OCI-LY7 (cell line): Measurements from ENCODE around the gene HRCT1. TPM values are rescaled to one million over a fixed set of nuclear protein-coding genes. Genes with fewer than 3 reads are reported as not detected.

Experiments used
- BruUV-seq: library from RNA; stranded (reverse); fragments of 400-500 nt; replicated peaks from 2 replicates; lab custom pipeline; 2021; lab: Mats Ljungman, UMichigan
- CTCF ChIA-PET: fragments of 300-600 bp; sonication (Branson Sonifier 250); formaldehyde crosslinking; loops from one replicate; lab custom pipeline; 2022; ENCODE audit warnings: antibody characterized with exemption; ENCODE audit not compliant: unreplicated experiment; lab: Charles Lee
- POLR2A ChIA-PET: fragments of 300-600 bp; sonication (Branson Sonifier 250); formaldehyde crosslinking; loops from one replicate; lab custom pipeline; 2022; ENCODE audit warnings: antibody characterized with exemption; lab: Charles Lee
- DNase-seq: peaks from one replicate; pipeline ENCODE4 v3.0.0-alpha.2; 2015; ENCODE audit warnings: low spot score
- H2AFZ ChIP-seq: fragments of 200-600 bp; sonication (generic), shearing (Covaris generic); 2 replicates; pipeline ENCODE4 v1.6.1; 2014; ENCODE audit warnings: mild to moderate bottlenecking, antibody characterized with exemption, low read length, moderate library complexity
- H3K27ac ChIP-seq: fragments of 200-600 bp; sonication (generic); 2 replicates; pipeline ENCODE4 v1.5.1; 2014; ENCODE audit warnings: mixed run types, low read depth, mild to moderate bottlenecking, moderate library complexity, low read length, inconsistent platforms; ENCODE audit not compliant: poor library complexity, severe bottlenecking
- H3K36me3 ChIP-seq: fragments of 200-600 bp; sonication (generic); 2 replicates; pipeline ENCODE4 v1.6.1; 2014; ENCODE audit warnings: mild to moderate bottlenecking, antibody characterized with exemption, low read length, moderate library complexity, mixed read lengths; ENCODE audit not compliant: insufficient read depth
- H3K4me1 ChIP-seq: fragments of 200-600 bp; sonication (generic); 2 replicates; pipeline ENCODE4 v1.5.1; 2014; ENCODE audit warnings: mild to moderate bottlenecking, low read length; ENCODE audit not compliant: insufficient read depth, poor library complexity, severe bottlenecking
- H3K4me2 ChIP-seq: fragments of 200-600 bp; sonication (generic); 2 replicates; pipeline ENCODE4 v1.6.1; 2014; ENCODE audit warnings: mild to moderate bottlenecking, low read length
- H3K4me3 ChIP-seq: fragments of 200-600 bp; sonication (generic); 2 replicates; pipeline ENCODE4 v1.5.1; 2014; ENCODE audit warnings: mild to moderate bottlenecking, low read depth, low read length; ENCODE audit not compliant: poor library complexity, severe bottlenecking
- H3K79me2 ChIP-seq: fragments of 200-600 bp; sonication (generic); 2 replicates; pipeline ENCODE4 v1.6.1; 2016; ENCODE audit warnings: low read depth, mild to moderate bottlenecking, low read length, moderate library complexity, mixed read lengths; ENCODE audit not compliant: insufficient read depth
- H3K9me2 ChIP-seq: fragments of 200-600 bp; sonication (generic); 2 replicates; pipeline ENCODE4 v1.6.1; 2016; ENCODE audit warnings: mild to moderate bottlenecking, low read length, mixed read lengths; ENCODE audit not compliant: insufficient read depth
- H3K9me3 ChIP-seq: fragments of 200-600 bp; sonication (generic); 2 replicates; pipeline ENCODE4 v1.6.1; 2014; ENCODE audit warnings: mild to moderate bottlenecking, mixed run types, low read length, mixed read lengths
- H4K20me1 ChIP-seq: fragments of 200-600 bp; sonication (generic); 2 replicates; pipeline ENCODE4 v1.6.1; 2014; ENCODE audit warnings: mild to moderate bottlenecking, antibody characterized with exemption, low read length, moderate library complexity, mixed read lengths; ENCODE audit not compliant: insufficient read depth
- EZH2phosphoT487 ChIP-seq: fragments of 200-600 bp; sonication (generic); IDR thresholded peaks from 2 replicates; pipeline ENCODE4 v1.6.1; 2018; ENCODE audit warnings: low read depth, borderline replicate concordance, mild to moderate bottlenecking, mixed run types, antibody characterized with exemption, low read length, moderate library complexity, mixed read lengths
- intact Hi-C: fragments of 100-400 bp; cut with micrococcal nuclease; formaldehyde crosslinking; loops from one replicate; pipeline ENCODE4 v1.10.0; 2022; ENCODE audit not compliant: unreplicated experiment
- total RNA-seq, 2 experiments: library from RNA; depleted of rRNA in 1 of 2; stranded (reverse); fragments of >200 nt in 1 of 2; shearing (Covaris generic) in 1 of 2; gene quantifications; 2 replicates each; pipeline ENCODE4 v1.2.3, GENCODE V29; 2014 to 2022
- TF ChIP-seq, protein P1 (sequence below): fragments of 200-600 bp; sonication (generic); conservative IDR thresholded peaks from 2 replicates; pipeline ENCODE4 v1.5.1; 2014; ENCODE audit warnings: mild to moderate bottlenecking, antibody characterized with exemption, low read length, moderate library complexity, mixed read lengths

Gene HRCT1
- total RNA-seq, 2 experiments from 2014 or later = not detected

GRCh38 chr9:35908504-35909125, 2.6 kb downstream of the HRCT1 start:
- no TSS peak for BruUV-seq
- Histone ChIP-seq H3K4me1 (peaks cover 4% of the 10 kb centered on the region), H3K27ac (no peak overlapping the region), H2AFZ (no peak overlapping the region), H3K4me2 (no peak overlapping the region), H3K4me3 (no peak overlapping the region), H3K36me3 (no peaks in the 10 kb centered on the region), H3K9me3 (no peaks in the 10 kb centered on the region), H4K20me1 (no peaks in the 10 kb centered on the region), H3K79me2 (no peaks in the 10 kb centered on the region), H3K9me2 (no peaks in the 10 kb centered on the region)
- TF ChIP-seq, protein P1, sequence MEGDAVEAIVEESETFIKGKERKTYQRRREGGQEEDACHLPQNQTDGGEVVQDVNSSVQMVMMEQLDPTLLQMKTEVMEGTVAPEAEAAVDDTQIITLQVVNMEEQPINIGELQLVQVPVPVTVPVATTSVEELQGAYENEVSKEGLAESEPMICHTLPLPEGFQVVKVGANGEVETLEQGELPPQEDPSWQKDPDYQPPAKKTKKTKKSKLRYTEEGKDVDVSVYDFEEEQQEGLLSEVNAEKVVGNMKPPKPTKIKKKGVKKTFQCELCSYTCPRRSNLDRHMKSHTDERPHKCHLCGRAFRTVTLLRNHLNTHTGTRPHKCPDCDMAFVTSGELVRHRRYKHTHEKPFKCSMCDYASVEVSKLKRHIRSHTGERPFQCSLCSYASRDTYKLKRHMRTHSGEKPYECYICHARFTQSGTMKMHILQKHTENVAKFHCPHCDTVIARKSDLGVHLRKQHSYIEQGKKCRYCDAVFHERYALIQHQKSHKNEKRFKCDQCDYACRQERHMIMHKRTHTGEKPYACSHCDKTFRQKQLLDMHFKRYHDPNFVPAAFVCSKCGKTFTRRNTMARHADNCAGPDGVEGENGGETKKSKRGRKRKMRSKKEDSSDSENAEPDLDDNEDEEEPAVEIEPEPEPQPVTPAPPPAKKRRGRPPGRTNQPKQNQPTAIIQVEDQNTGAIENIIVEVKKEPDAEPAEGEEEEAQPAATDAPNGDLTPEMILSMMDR = no peak
- TF ChIP-seq EZH2phosphoT487 = no peak
- intact Hi-C loops = no loop called here
- ChIA-PET CTCF (no interaction called here), POLR2A (no interaction called here)
- DNase-seq = no peak

GRCh38 chr9:35909274-35909673, 3.3 kb downstream of the HRCT1 start, which contains the start of gene SPAAR:
Gene SPAAR (plus strand): TSS chr9:35909490. CDS start chr9:35910464, 974 bp downstream.
- H2AFZ ChIP-seq = no peak within 1 kb of the TSS
- no peaks in the 10 kb centered on the region for H3K9me2 ChIP-seq
- no peaks in the 10 kb centered on the region for H3K36me3 ChIP-seq
- H3K4me3 ChIP-seq = no peak within 1 kb of the TSS
- BruUV-seq = no TSS peak
- CTCF ChIA-PET = no interaction called here
- POLR2A ChIA-PET = no interaction called here
- peaks cover 4% of the 10 kb centered on the region for H3K4me1 ChIP-seq
- intact Hi-C loops = no loop called here
- 0 out of 2 replicates have a peak, but pooled peaks cover 3% of the 10 kb centered on the region for H3K9me3 ChIP-seq
- no peak for DNase-seq
- H3K4me2 ChIP-seq = no peak within 1 kb of the TSS
- H3K79me2 ChIP-seq = no peaks in the 10 kb centered on the region
- H3K27ac ChIP-seq = no peak within 1 kb of the TSS
- no peak for TF ChIP-seq EZH2phosphoT487
- TF ChIP-seq, protein P1 = no peak
- no peaks in the 10 kb centered on the region for H4K20me1 ChIP-seq
